Measurements from ENCODE around the gene SPTBN5.

DNA sequence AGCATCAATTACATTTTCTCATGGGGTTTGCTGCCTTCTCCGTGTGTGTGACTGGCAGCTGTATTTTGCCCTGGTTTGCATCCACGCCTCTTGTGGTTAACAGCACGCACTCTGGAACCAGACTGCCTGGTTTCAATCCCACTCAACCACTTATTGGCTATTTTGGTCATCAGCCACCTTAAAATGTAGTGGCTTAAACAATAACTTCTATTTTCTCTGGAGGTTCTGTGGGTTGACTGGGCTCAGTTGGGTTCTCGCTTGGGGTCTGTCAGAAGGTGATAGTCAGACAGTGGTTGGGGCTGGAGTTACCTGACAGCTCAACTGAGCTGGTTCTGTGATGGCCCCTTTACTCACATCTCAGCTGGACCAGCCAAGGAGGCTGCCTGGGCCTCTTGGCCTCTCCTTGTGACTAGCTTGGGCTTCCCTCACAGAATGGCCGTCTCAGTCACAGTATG lies 41.7 kb upstream of the SPTBN5 start:
- no peak for TF ChIP-seq EZH2 (IDR thresholded peaks at IDR 0.05; ENCODE audit: borderline replicate concordance, insufficient read depth, low read depth, low read length, poor library complexity, severe bottlenecking)
- TF ChIP-seq, protein P1, sequence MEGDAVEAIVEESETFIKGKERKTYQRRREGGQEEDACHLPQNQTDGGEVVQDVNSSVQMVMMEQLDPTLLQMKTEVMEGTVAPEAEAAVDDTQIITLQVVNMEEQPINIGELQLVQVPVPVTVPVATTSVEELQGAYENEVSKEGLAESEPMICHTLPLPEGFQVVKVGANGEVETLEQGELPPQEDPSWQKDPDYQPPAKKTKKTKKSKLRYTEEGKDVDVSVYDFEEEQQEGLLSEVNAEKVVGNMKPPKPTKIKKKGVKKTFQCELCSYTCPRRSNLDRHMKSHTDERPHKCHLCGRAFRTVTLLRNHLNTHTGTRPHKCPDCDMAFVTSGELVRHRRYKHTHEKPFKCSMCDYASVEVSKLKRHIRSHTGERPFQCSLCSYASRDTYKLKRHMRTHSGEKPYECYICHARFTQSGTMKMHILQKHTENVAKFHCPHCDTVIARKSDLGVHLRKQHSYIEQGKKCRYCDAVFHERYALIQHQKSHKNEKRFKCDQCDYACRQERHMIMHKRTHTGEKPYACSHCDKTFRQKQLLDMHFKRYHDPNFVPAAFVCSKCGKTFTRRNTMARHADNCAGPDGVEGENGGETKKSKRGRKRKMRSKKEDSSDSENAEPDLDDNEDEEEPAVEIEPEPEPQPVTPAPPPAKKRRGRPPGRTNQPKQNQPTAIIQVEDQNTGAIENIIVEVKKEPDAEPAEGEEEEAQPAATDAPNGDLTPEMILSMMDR (IDR thresholded peaks at IDR 0.05): no peak

All from B cell (primary cell).